Endometrium (tissue), 2 donors: ENCODE results near the gene PAK2.
"Not testable (repeated sequence)": the region's sequence is repeated elsewhere in the genome, so short reads cannot be mapped to it uniquely, and the experiment has no call there.

Source experiments
- FAIRE-seq: peaks from 2 replicates; lab custom pipeline; 2012; peaks lifted over from hg19 to GRCh38; lab: Jason Lieb, UNC
- donor health status: control.
- donor health status: control.

Gene PAK2

GRCh38 chr3:196736670-196737374 is 2.8 kb upstream of the PAK2 start:
- no peak for FAIRE-seq

GRCh38 chr3:196737655-196738054 is 2.0 kb upstream of the PAK2 start:
- no peak for FAIRE-seq

- FAIRE-seq = no peak
Observed at GRCh38 chr3:196740481-196741248, 1.0 kb downstream of the PAK2 start.

- FAIRE-seq = no peak
Observed at GRCh38 chr3:196741249-196741889, 1.7 kb downstream of the PAK2 start.

GRCh38 chr3:196743569-196743968 is 3.9 kb downstream of the PAK2 start:
- not testable (repeated sequence) for FAIRE-seq

- FAIRE-seq = no peak
Observed at GRCh38 chr3:196749125-196749524, 9.5 kb downstream of the PAK2 start.

GRCh38 chr3:196753201-196753600 is 13.5 kb downstream of the PAK2 start:
- no peak for FAIRE-seq

- FAIRE-seq = no peak
Observed at GRCh38 chr3:196754091-196754981, 14.7 kb downstream of the PAK2 start.

GRCh38 chr3:196756732-196757131 is 17.1 kb downstream of the PAK2 start:
- FAIRE-seq = no peak

- FAIRE-seq = no peak
Observed at GRCh38 chr3:196757876-196758739, 18.5 kb downstream of the PAK2 start.

- FAIRE-seq = no peak
Observed at GRCh38 chr3:196763179-196763578, 23.5 kb downstream of the PAK2 start.

- FAIRE-seq = no peak
Observed at GRCh38 chr3:196765454-196765853, 25.8 kb downstream of the PAK2 start.

- FAIRE-seq = no peak
Observed at GRCh38 chr3:196771067-196771466, 31.4 kb downstream of the PAK2 start.

- FAIRE-seq = no peak
Observed at GRCh38 chr3:196772102-196772501, 32.4 kb downstream of the PAK2 start.

- FAIRE-seq = no peak
Observed at GRCh38 chr3:196772897-196773296, 33.2 kb downstream of the PAK2 start.

- no peak for FAIRE-seq
Observed at GRCh38 chr3:196774191-196774820, 34.6 kb downstream of the PAK2 start.

- FAIRE-seq = no peak
Observed at GRCh38 chr3:196774848-196775422, 35.3 kb downstream of the PAK2 start.

- FAIRE-seq = no peak
Observed at GRCh38 chr3:196775938-196776337, 36.3 kb downstream of the PAK2 start.

- FAIRE-seq = no peak
Observed at GRCh38 chr3:196777836-196778235, 38.2 kb downstream of the PAK2 start.

GRCh38 chr3:196778755-196779154 is 39.1 kb downstream of the PAK2 start:
- no peak for FAIRE-seq
